Measurements from ENCODE around the gene SETD5. TPM values are rescaled to one million over a fixed set of nuclear protein-coding genes. Genes with fewer than 3 reads are reported as not detected.

SETD5 gene
- total and polyA plus RNA-seq, 2 of the 8 experiments (the other 6 are each of a cell fraction or from before 2014, with no cell fraction given) = 108 to 234 TPM

GRCh38 chr3:9498781-9499180, 101.4 kb downstream of the SETD5 start:
- peaks cover 0 to 2% of the 10 kb centered on the region in 2 experiments for H4K20me1 ChIP-seq (replicated peaks in 1 of 2; ENCODE audit: control insufficient read depth in 1 of 2, insufficient read depth in 2 of 2, low read length in 2 of 2)
- no peak overlapping the region for H4K5ac ChIP-seq (ENCODE audit: insufficient read length, low read depth, low read length)
- no peaks in the 10 kb centered on the region for H3K79me1 ChIP-seq (ENCODE audit: low read depth, low read length)
- no peak overlapping the region for H3K56ac ChIP-seq (replicated peaks; ENCODE audit: insufficient read length, low read depth, low read length)
- no peak for DNase-seq (ENCODE audit: low read depth in 1 of 2, low spot score in 2 of 2)
- H2BK20ac ChIP-seq (ENCODE audit: low read length) = no peak overlapping the region
- H3K27ac ChIP-seq (ENCODE audit: low read depth, low read length) = no peak overlapping the region
- H3K9me3 ChIP-seq (ENCODE audit: insufficient read depth in 2 of 2, low read depth in 1 of 2, low read length in 1 of 2) = no peaks in the 10 kb centered on the region
- H2BK15ac ChIP-seq (ENCODE audit: low read length) = no peak overlapping the region
- ChIA-PET CTCF (ENCODE audit: partially characterized antibody) (interaction anchor here (0.6 to 1.0 kb wide), 4 partner anchors 10 to 771 kb away, joined by 3 read pairs; no protein-coding TSS in a partner anchor), POLR2A (ENCODE audit: partially characterized antibody) (interaction anchor here (1.1 to 1.9 kb wide), 4 partner anchors 9 to 151 kb away, joined by 3 to 5 read pairs (median 4); partner anchors contain the start of genes MTMR14, SETD5 and THUMPD3)
- 88% methylated on average over 6 of the region's 6 CpGs; no CpG with 5 or more reads in 1 of the 2 experiments for WGBS, 2 experiments (ENCODE audit: extremely low coverage in 1 of 2, insufficient coverage in 1 of 2, insufficient read length in 1 of 2, insufficient replicate concordance in 2 of 2, low coverage in 1 of 2, low lambda C conversion rate in 2 of 2, missing lambda C conversion rate in 1 of 2)
- H2BK5ac ChIP-seq (ENCODE audit: low read depth, low read length) = no peak overlapping the region
- TF ChIP-seq HDAC6 (IDR thresholded peaks at IDR 0.05; ENCODE audit: low read depth, low read length) (no peak), TAF1 (IDR thresholded peaks at IDR 0.05; ENCODE audit: low read depth, low read length) (no peak), JUN (IDR thresholded peaks at IDR 0.05; ENCODE audit: low read depth, low read length) (no peak), E2F6 (IDR thresholded peaks at IDR 0.05) (no peak), CEBPB (IDR thresholded peaks at IDR 0.05; ENCODE audit: low read depth, low read length) (no peak)
- H4K91ac ChIP-seq (replicated peaks; ENCODE audit: insufficient read length, low read length) = no peak overlapping the region
- H3K36me3 ChIP-seq (ENCODE audit: control insufficient read depth in 2 of 4, insufficient read depth in 4 of 4, low read length in 3 of 4) = no peaks in the 10 kb centered on the region
- no peak overlapping the region for H3K23ac ChIP-seq (ENCODE audit: insufficient read length)
- peaks cover 0 to 6% (median 3%) of the 10 kb centered on the region in 4 experiments; a peak in 4 of 7 replicates for H3K4me1 ChIP-seq (replicated peaks in 1 of 4; ENCODE audit: control insufficient read depth in 3 of 4, insufficient read depth in 4 of 4, low read length in 3 of 4)
- H3K4ac ChIP-seq (replicated peaks; ENCODE audit: insufficient read length, low read depth, low read length) = no peak overlapping the region
- no peak overlapping the region for H2AFZ ChIP-seq (ENCODE audit: low read length)
- no peak overlapping the region for H3K9ac ChIP-seq (replicated peaks in 1 of 4; ENCODE audit: extremely low read depth in 1 of 4, low read depth in 3 of 4, low read length in 3 of 4)
- no peak overlapping the region; the same call in 1 of the 2 replicates for H3K18ac ChIP-seq (ENCODE audit: extremely low read depth, low read length)
- H2BK12ac ChIP-seq (ENCODE audit: low read depth, low read length) = no peak overlapping the region
- H3K79me2 ChIP-seq (ENCODE audit: control insufficient read depth in 1 of 2, insufficient read depth in 2 of 2, low read length in 2 of 2) = no peaks in the 10 kb centered on the region
- peaks cover 8% of the 10 kb centered on the region; the same call in 1 of the 2 replicates for H3K23me2 ChIP-seq (ENCODE audit: low read depth, low read length)
- no peak overlapping the region; a peak in 1 of 4 replicates for H3K4me2 ChIP-seq (ENCODE audit: insufficient read depth in 1 of 2, low read depth in 2 of 2, low read length in 2 of 2)
- FAIRE-seq = no peak
- H3K27me3 ChIP-seq (replicated peaks in 1 of 4; ENCODE audit: control insufficient read depth in 3 of 4, extremely low read depth in 1 of 4, insufficient read depth in 3 of 4, low read length in 3 of 4) = peaks cover 0 to 19% (median 17%) of the 10 kb centered on the region in 4 experiments; a peak in 6 of 7 replicates
- no peak overlapping the region for H4K8ac ChIP-seq (ENCODE audit: extremely low read depth, insufficient read depth, low read length)
- no peak overlapping the region for H3K14ac ChIP-seq (ENCODE audit: insufficient read length)
- no peak overlapping the region for H2BK120ac ChIP-seq (replicated peaks; ENCODE audit: low read depth, low read length)
- H3K4me3 ChIP-seq (ENCODE audit: extremely low read depth in 1 of 4, insufficient read depth in 2 of 4, low read depth in 3 of 4, low read length in 4 of 4) = no peak overlapping the region
- H2AK5ac ChIP-seq (ENCODE audit: low read depth, low read length) = no peak overlapping the region

All from H1 (cell line).